Liver (tissue), 9 donors: ENCODE data around the gene MIF4GD. TPM values are rescaled to one million over a fixed set of nuclear protein-coding genes. Genes with fewer than 3 reads are reported as not detected.

Experiments used
- DNase-seq: peaks from one replicate; pipeline ENCODE4 v3.0.0-alpha.2; 2017; ENCODE audit warnings: low spot score
- H3K27ac ChIP-seq, 2 donors: one replicate each; pipeline ENCODE4 v1.7.0; 2013; ENCODE audit warnings: inconsistent platforms in 2 of 2, low read length in 2 of 2, control low read depth in 1 of 2, low read depth in 1 of 2, mild to moderate bottlenecking in 1 of 2
- H3K27me3 ChIP-seq, 4 donors: one replicate each; pipeline versions ENCODE4 v1.6.1 to v1.7.0; 2013; ENCODE audit warnings: low read length in 3 of 4, inconsistent platforms in 1 of 4, mild to moderate bottlenecking in 1 of 4, moderate library complexity in 1 of 4; ENCODE audit not compliant: control insufficient read depth in 4 of 4, insufficient read depth in 4 of 4
- H3K36me3 ChIP-seq, 4 donors: one replicate each; pipeline versions ENCODE4 v1.6.1 to v1.7.0; 2013; ENCODE audit warnings: low read length in 3 of 4, mild to moderate bottlenecking in 3 of 4, low read depth in 1 of 4, moderate library complexity in 1 of 4; ENCODE audit not compliant: control insufficient read depth in 4 of 4, insufficient read depth in 3 of 4
- H3K4me1 ChIP-seq, 4 donors: one replicate each; pipeline versions ENCODE4 v1.6.1 to v1.7.0; 2013; ENCODE audit warnings: low read length in 3 of 4, mild to moderate bottlenecking in 3 of 4, moderate library complexity in 1 of 4; ENCODE audit not compliant: control insufficient read depth in 4 of 4, insufficient read depth in 4 of 4
- H3K4me3 ChIP-seq, 3 donors: one replicate each; pipeline versions ENCODE4 v1.6.1 to v1.7.0; 2013; ENCODE audit warnings: low read length in 3 of 3, control low read depth in 1 of 3, low read depth in 1 of 3, mild to moderate bottlenecking in 1 of 3
- H3K9ac ChIP-seq, 2 donors: one replicate each; pipeline ENCODE4 v1.7.0; 2013; ENCODE audit warnings: low read length in 2 of 2, mild to moderate bottlenecking in 2 of 2, moderate library complexity in 2 of 2, control low read depth in 1 of 2, low read depth in 1 of 2
- H3K9me3 ChIP-seq, 4 donors: one replicate each; pipeline versions ENCODE4 v1.6.1 to v1.7.0; 2013; ENCODE audit warnings: low read length in 3 of 4; ENCODE audit not compliant: control insufficient read depth in 4 of 4
- ATF3 ChIP-seq: IDR thresholded peaks from 2 replicates; pipeline ENCODE4 v1.6.1; 2016; ENCODE audit warnings: antibody characterized with exemption
- CTCF ChIP-seq: fragments of 150-350 bp; IDR thresholded peaks from 2 replicates; pipeline ENCODE4 v1.5.1; 2017; ENCODE audit warnings: improper control_type of control experiment, low read depth, low read length; ENCODE audit not compliant: missing input control
- EGR1 ChIP-seq, 2 donors: IDR thresholded peaks; 2 replicates each; pipeline ENCODE4 v1.6.1; 2016 to 2018; ENCODE audit warnings: antibody characterized with exemption in 2 of 2, low read depth in 2 of 2
- FOXA1 ChIP-seq: IDR thresholded peaks from 2 replicates; pipeline ENCODE4 v1.6.1; 2016; ENCODE audit warnings: antibody characterized with exemption
- FOXA2 ChIP-seq: IDR thresholded peaks from 2 replicates; pipeline ENCODE4 v1.6.1; 2016; ENCODE audit warnings: antibody characterized with exemption
- GABPA ChIP-seq, 2 donors: IDR thresholded peaks in 1 of 2; conservative IDR thresholded peaks in 1 of 2; 2 replicates each; pipeline ENCODE4 v1.6.1; 2016; ENCODE audit warnings: antibody characterized with exemption in 2 of 2, mild to moderate bottlenecking in 1 of 2, moderate library complexity in 1 of 2
- HNF4A ChIP-seq, 2 donors: conservative IDR thresholded peaks; 2 replicates each; pipeline ENCODE4 v1.6.1; 2016; ENCODE audit warnings: antibody characterized with exemption in 2 of 2, mild to moderate bottlenecking in 2 of 2
- HNF4G ChIP-seq: IDR thresholded peaks from 2 replicates; pipeline ENCODE4 v1.6.1; 2016; ENCODE audit warnings: antibody characterized with exemption
- NR2F2 ChIP-seq: IDR thresholded peaks from 2 replicates; pipeline ENCODE4 v1.6.1; 2016; ENCODE audit warnings: antibody characterized with exemption
- REST ChIP-seq: IDR thresholded peaks from 2 replicates; pipeline ENCODE4 v1.6.1; 2016; ENCODE audit warnings: antibody characterized with exemption, mild to moderate bottlenecking
- SP1 ChIP-seq: IDR thresholded peaks from 2 replicates; pipeline ENCODE4 v1.6.1; 2018; ENCODE audit warnings: antibody characterized with exemption, mild to moderate bottlenecking
- TAF1 ChIP-seq: conservative IDR thresholded peaks from 2 replicates; pipeline ENCODE4 v1.6.1; 2016; ENCODE audit warnings: antibody characterized with exemption, mild to moderate bottlenecking
- ZBTB33 ChIP-seq: IDR thresholded peaks from 2 replicates; pipeline ENCODE4 v1.6.1; 2016; ENCODE audit warnings: antibody characterized with exemption
- WGBS: extraction: QIAGEN DNeasy Blood & Tissue Kit; methylation state at CpG from one replicate; pipeline ENCODE4 v1.1.7; 2013; 5-methylcytosine and 5-hydroxymethylcytosine counted together
- polyA plus RNA-seq, 2 donors: library from polyadenylated mRNA; stranded (reverse) in 1 of 2; unstranded in 1 of 2; fragments of 200-250 nt in 1 of 2; fragments of >200 nt in 1 of 2; fragmentation: Nextera tagmentation in 1 of 2; extraction: Ambion mirVana in 1 of 2; gene quantifications; one replicate each; pipeline versions ENCODE4 v1.2.1 to v1.2.3, GENCODE V29; 2013 to 2015
- total RNA-seq, 2 donors: library from RNA; depleted of rRNA; stranded (reverse); fragments of >200 nt; gene quantifications; one replicate each; pipeline ENCODE4 v1.2.3, GENCODE V29; 2014
- TF ChIP-seq, protein P1 (sequence below): IDR thresholded peaks from 2 replicates; pipeline ENCODE4 v1.6.1; 2016; ENCODE audit warnings: antibody characterized with exemption
- donor health status: healthy.
- donor health status: healthy.
- donor health status: healthy.
- donor health status: healthy.
- donor health status: healthy.

The MIF4GD gene
- total and polyA plus RNA-seq, 4 donors = 6.2 to 13.6 (median 9.7) TPM

- TF ChIP-seq HNF4G = no peak
- no peak for TF ChIP-seq GABPA (IDR thresholded peaks at IDR 0.05 in 1 of 2, conservative IDR thresholded peaks at IDR 0.05 in 1 of 2)
- TF ChIP-seq FOXA1 = no peak
- no peak for TF ChIP-seq REST
- TF ChIP-seq HNF4A (conservative IDR thresholded peaks at IDR 0.05) = no peak
- TF ChIP-seq NR2F2 = no peak
- TF ChIP-seq SP1 = no peak
- TF ChIP-seq, protein P1, sequence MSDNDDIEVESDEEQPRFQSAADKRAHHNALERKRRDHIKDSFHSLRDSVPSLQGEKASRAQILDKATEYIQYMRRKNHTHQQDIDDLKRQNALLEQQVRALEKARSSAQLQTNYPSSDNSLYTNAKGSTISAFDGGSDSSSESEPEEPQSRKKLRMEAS = no peak
- TF ChIP-seq ZBTB33 = no peak
- TF ChIP-seq EGR1 (IDR thresholded peaks at IDR 0.05; ENCODE audit: low read depth in 2 of 2) = no peak
- TF ChIP-seq TAF1 = no peak
- 89% methylated on average over 17 of the region's 17 CpGs for WGBS
- no peaks in the 10 kb centered on the region for H3K9me3 ChIP-seq
- H3K4me3 ChIP-seq = no peak overlapping the region
- H3K36me3 ChIP-seq = peaks cover 17 to 75% (median 37%) of the 10 kb centered on the region in 4 donors
- no peak for DNase-seq
- no peak overlapping the region for H3K9ac ChIP-seq
- H3K4me1 ChIP-seq = peaks cover 0 to 7% (median 3%) of the 10 kb centered on the region in 4 donors
- no peak overlapping the region for H3K27ac ChIP-seq
- H3K27me3 ChIP-seq = no peaks in the 10 kb centered on the region
Measured at GRCh38 chr17:75242461-75243042, 28.5 kb downstream of the MIF4GD start.

GRCh38 chr17:75241996-75242460 lies 29.0 kb downstream of the MIF4GD start:
- no peaks in the 10 kb centered on the region for H3K9me3 ChIP-seq
- H3K27ac ChIP-seq = no peak overlapping the region
- no peak overlapping the region for H3K4me3 ChIP-seq
- peaks cover 0 to 7% (median 3%) of the 10 kb centered on the region in 4 donors for H3K4me1 ChIP-seq
- DNase-seq = no peak
- H3K36me3 ChIP-seq = peaks cover 17 to 80% (median 41%) of the 10 kb centered on the region in 4 donors
- TF ChIP-seq ATF3 = no peak
- no peak for TF ChIP-seq HNF4G
- TF ChIP-seq CTCF = no peak
- no peak for TF ChIP-seq EGR1 (IDR thresholded peaks at IDR 0.05; ENCODE audit: low read depth in 2 of 2)
- no peak for TF ChIP-seq FOXA2
- no peak for TF ChIP-seq TAF1
- TF ChIP-seq REST = no peak
- no peak overlapping the region for H3K9ac ChIP-seq
- 84% methylated on average over 15 of the region's 15 CpGs for WGBS
- no peaks in the 10 kb centered on the region for H3K27me3 ChIP-seq
